CD4-positive, alpha-beta T cell (primary cell): ENCODE data around the gene MAOA. TPM values are rescaled to one million over a fixed set of nuclear protein-coding genes. Genes with fewer than 3 reads are reported as not detected.

ENCODE experiments used
- ATAC-seq: fragments of 200-7000 bp; cut with Tn5 transposase; one replicate; pipeline ENCODE4 v1.10.0; 2022; ENCODE audit warnings: mild to moderate bottlenecking; ENCODE audit not compliant: poor library complexity
- CTCF ChIA-PET: fragments of 350-600 bp; sonication (Branson Sonifier 250); formaldehyde crosslinking; loops from one replicate; lab custom pipeline; 2021; ENCODE audit warnings: antibody characterized with exemption, inconsistent platforms; lab: Charles Lee
- POLR2A ChIA-PET: fragments of 350-600 bp; sonication (Branson Sonifier 250); formaldehyde crosslinking; loops from one replicate; lab custom pipeline; 2021; ENCODE audit warnings: antibody characterized with exemption, inconsistent platforms; lab: Charles Lee
- DNase-seq, 14 experiments: peaks; one replicate each; pipeline ENCODE4 v3.0.0-alpha.2; 2013 to 2020; ENCODE audit warnings: mixed read lengths in 2 of 14
- H3K27ac ChIP-seq, 2 donors: one replicate each; pipeline versions ENCODE4 v1.5.1 to v1.7.0; 2013; ENCODE audit warnings: low read length in 2 of 2, low read depth in 1 of 2, mild to moderate bottlenecking in 1 of 2
- H3K27me3 ChIP-seq, 2 experiments: 1 replicate in 1 of 2; 2 replicates in 1 of 2; pipeline versions ENCODE4 v1.6.1 to v1.7.0; 2013; ENCODE audit warnings: low read length in 2 of 2, control low read depth in 1 of 2, mild to moderate bottlenecking in 1 of 2, moderate library complexity in 1 of 2; ENCODE audit not compliant: insufficient read depth in 2 of 2, control insufficient read depth in 1 of 2
- H3K36me3 ChIP-seq: one replicate; pipeline ENCODE4 v1.6.1; 2013; ENCODE audit warnings: low read length, control low read depth; ENCODE audit not compliant: insufficient read depth
- H3K4me1 ChIP-seq: one replicate; pipeline ENCODE4 v1.6.1; 2013; ENCODE audit warnings: low read length, control low read depth; ENCODE audit not compliant: insufficient read depth
- H3K4me3 ChIP-seq: one replicate; pipeline ENCODE4 v1.5.1; 2013; ENCODE audit warnings: mild to moderate bottlenecking, low read length, moderate library complexity
- H3K9me3 ChIP-seq, 2 experiments: 1 replicate in 1 of 2; 2 replicates in 1 of 2; pipeline versions ENCODE4 v1.6.1 to v1.7.0; 2013; ENCODE audit warnings: low read length in 2 of 2, mild to moderate bottlenecking in 2 of 2, control low read depth in 1 of 2, moderate library complexity in 1 of 2; ENCODE audit not compliant: control insufficient read depth in 1 of 2, insufficient read depth in 1 of 2
- H3K27ac Mint-ChIP-seq: one replicate; pipeline ENCODE4 v1.8.0; 2020; ENCODE audit warnings: mixed read lengths
- H3K27me3 Mint-ChIP-seq: one replicate; pipeline ENCODE4 v1.8.0; 2021; ENCODE audit warnings: mixed read lengths
- H3K36me3 Mint-ChIP-seq: one replicate; pipeline ENCODE4 v1.8.0; 2021; ENCODE audit warnings: low read depth, mixed read lengths
- H3K4me1 Mint-ChIP-seq: one replicate; pipeline ENCODE4 v1.8.0; 2021; ENCODE audit warnings: low read depth, mixed read lengths
- H3K4me3 Mint-ChIP-seq: one replicate; pipeline ENCODE4 v1.8.0; 2020; ENCODE audit warnings: mild to moderate bottlenecking, mixed read lengths
- H3K9me3 Mint-ChIP-seq: one replicate; pipeline ENCODE4 v1.8.0; 2020; ENCODE audit warnings: mixed read lengths
- CTCF ChIP-seq: fragments of 200-600 bp; IDR thresholded peaks from one replicate; pipeline ENCODE4 v1.8.0; 2022; ENCODE audit warnings: antibody characterized with exemption, mild to moderate bottlenecking
- intact Hi-C, 2 experiments: fragments of 100-400 bp; cut with DNase I in 1 of 2; cut with micrococcal nuclease in 1 of 2; formaldehyde crosslinking; loops; one replicate each; pipeline versions ENCODE4 v1.15.1 to v1.9.0; 2023 to 2025; cut with DNase I, micrococcal nuclease
- total RNA-seq, 174 experiments: library from RNA in 2 of 174; stranded (reverse) in 2 of 174; gene quantifications; one replicate each; pipeline ENCODE4 v1.2.3 and lab custom pipeline; 2021 to 2026

MAOA gene
- total RNA-seq, 2 experiments from 2014 or later: not detected

GRCh38 chrX:43702079-43702524, 46.0 kb downstream of the MAOA start:
- no peaks in the 10 kb centered on the region for H3K9me3 ChIP-seq
- DNase-seq: no peak

GRCh38 chrX:43702660-43703059, 46.6 kb downstream of the MAOA start:
- no peak for ATAC-seq

More at GRCh38 chrX:43702079-43702524, 46.0 kb downstream of the MAOA start:
- ChIA-PET POLR2A (no interaction called here), CTCF (no interaction called here)
- H3K27me3 Mint-ChIP-seq: no peaks in the 10 kb centered on the region
- no peak for ATAC-seq
- H3K4me1 Mint-ChIP-seq: no peaks in the 10 kb centered on the region
- no peak overlapping the region for H3K4me3 Mint-ChIP-seq
- H3K36me3 Mint-ChIP-seq: no peaks in the 10 kb centered on the region
- H3K27ac Mint-ChIP-seq: no peak overlapping the region
- peaks cover 0 to 3% of the 10 kb centered on the region in 2 experiments for H3K27me3 ChIP-seq
- no peaks in the 10 kb centered on the region for H3K36me3 ChIP-seq
- no peak overlapping the region for H3K27ac ChIP-seq
- no peak overlapping the region for H3K4me3 ChIP-seq
- TF ChIP-seq CTCF: no peak
- H3K9me3 Mint-ChIP-seq: no peaks in the 10 kb centered on the region
- intact Hi-C loops: no loop called here
- no peaks in the 10 kb centered on the region for H3K4me1 ChIP-seq

GRCh38 chrX:43703211-43703791, 47.2 kb downstream of the MAOA start:
- ChIA-PET CTCF (no interaction called here), POLR2A (no interaction called here)
- no peak overlapping the region for H3K4me3 Mint-ChIP-seq
- intact Hi-C loops: no loop called here
- no peaks in the 10 kb centered on the region for H3K27me3 Mint-ChIP-seq
- Histone ChIP-seq H3K27me3 (peaks cover 0 to 3% of the 10 kb centered on the region in 2 experiments), H3K9me3 (no peaks in the 10 kb centered on the region), H3K4me1 (no peaks in the 10 kb centered on the region), H3K27ac (no peak overlapping the region), H3K36me3 (no peaks in the 10 kb centered on the region), H3K4me3 (no peak overlapping the region)
- no peak for TF ChIP-seq CTCF
- no peaks in the 10 kb centered on the region for H3K9me3 Mint-ChIP-seq
- ATAC-seq: no peak
- no peaks in the 10 kb centered on the region for H3K4me1 Mint-ChIP-seq
- H3K27ac Mint-ChIP-seq: no peak overlapping the region
- DNase-seq: no peak
- no peaks in the 10 kb centered on the region for H3K36me3 Mint-ChIP-seq

More at GRCh38 chrX:43702660-43703059, 46.6 kb downstream of the MAOA start:
- Mint-ChIP-seq H3K27ac (no peak overlapping the region), H3K4me3 (no peak overlapping the region), H3K4me1 (no peaks in the 10 kb centered on the region), H3K9me3 (no peaks in the 10 kb centered on the region), H3K27me3 (no peaks in the 10 kb centered on the region), H3K36me3 (no peaks in the 10 kb centered on the region)
- intact Hi-C loops: no loop called here
- no peaks in the 10 kb centered on the region for H3K4me1 ChIP-seq
- CTCF ChIA-PET: no interaction called here
- DNase-seq: no peak
- H3K36me3 ChIP-seq: no peaks in the 10 kb centered on the region
- H3K9me3 ChIP-seq: no peaks in the 10 kb centered on the region
- H3K27ac ChIP-seq: no peak overlapping the region
- H3K27me3 ChIP-seq: peaks cover 0 to 3% of the 10 kb centered on the region in 2 experiments
- POLR2A ChIA-PET: no interaction called here
- no peak overlapping the region for H3K4me3 ChIP-seq
- TF ChIP-seq CTCF: no peak
